OCI-LY1 (cell line): ENCODE results near the gene ASGR2.

ENCODE experiments used
- H2AFZ ChIP-seq: fragments of 200-600 bp; sonication (generic), shearing (Covaris generic); 2 replicates; pipeline ENCODE4 v1.6.0; 2014; ENCODE audit warnings: antibody characterized with exemption, mild to moderate bottlenecking, low read length
- H3F3A ChIP-seq: fragments of 200-600 bp; sonication (generic), shearing (Covaris generic); 2 replicates; pipeline ENCODE4 v1.6.0; 2014; ENCODE audit warnings: mild to moderate bottlenecking, antibody characterized with exemption, low read length, moderate library complexity; ENCODE audit not compliant: insufficient read depth
- H3K27ac ChIP-seq: fragments of 200-600 bp; sonication (generic); 2 replicates; pipeline ENCODE4 v1.5.1; 2014; ENCODE audit warnings: low read length, mixed run types, mild to moderate bottlenecking, low read depth; ENCODE audit not compliant: poor library complexity, severe bottlenecking
- H3K27me3 ChIP-seq: fragments of 200-600 bp; sonication (generic); 2 replicates; pipeline ENCODE4 v1.6.0; 2014; ENCODE audit warnings: antibody characterized with exemption, mild to moderate bottlenecking, low read length, moderate library complexity; ENCODE audit not compliant: insufficient read depth
- H3K36me3 ChIP-seq: fragments of 200-600 bp; sonication (generic); 2 replicates; pipeline ENCODE4 v1.6.1; 2014; ENCODE audit warnings: mild to moderate bottlenecking, antibody characterized with exemption, low read length, moderate library complexity, mixed read lengths; ENCODE audit not compliant: insufficient read depth
- H3K4me1 ChIP-seq: fragments of 200-600 bp; sonication (generic); 2 replicates; pipeline ENCODE4 v1.5.1; 2014; ENCODE audit warnings: mild to moderate bottlenecking, low read length, moderate library complexity; ENCODE audit not compliant: insufficient read depth, severe bottlenecking
- H3K4me2 ChIP-seq: fragments of 200-600 bp; sonication (generic), shearing (Covaris generic); 2 replicates; pipeline ENCODE4 v1.6.1; 2014; ENCODE audit warnings: low read length
- H3K4me3 ChIP-seq: fragments of 200-600 bp; sonication (generic); 2 replicates; pipeline ENCODE4 v1.5.1; 2014; ENCODE audit warnings: low read length, low read depth, mild to moderate bottlenecking, mixed read lengths; ENCODE audit not compliant: poor library complexity, severe bottlenecking
- H3K79me2 ChIP-seq: fragments of 200-600 bp; shearing (Covaris generic); 2 replicates; pipeline ENCODE4 v1.6.1; 2016; ENCODE audit warnings: mixed run types, low read length, mixed read lengths; ENCODE audit not compliant: insufficient read depth
- H3K9ac ChIP-seq: fragments of 200-600 bp; sonication (generic), shearing (Covaris generic); 2 replicates; pipeline ENCODE4 v1.6.1; 2014; ENCODE audit warnings: mild to moderate bottlenecking, low read length, mixed read lengths
- H3K9me2 ChIP-seq: fragments of 200-600 bp; sonication (generic), shearing (Covaris generic); 2 replicates; pipeline ENCODE4 v1.6.1; 2014; ENCODE audit warnings: low read depth, mild to moderate bottlenecking, low read length, mixed read lengths
- H3K9me3 ChIP-seq: fragments of 200-600 bp; shearing (Covaris generic); 2 replicates; pipeline ENCODE4 v1.6.1; 2014; ENCODE audit warnings: low read length, mixed read lengths
- H4K20me1 ChIP-seq: fragments of 200-600 bp; sonication (generic), shearing (Covaris generic); 2 replicates; pipeline ENCODE4 v1.6.0; 2016; ENCODE audit warnings: mild to moderate bottlenecking, low read length; ENCODE audit not compliant: insufficient read depth
- CTCF ChIP-seq: fragments of 200-600 bp; sonication (generic), shearing (Covaris generic); IDR thresholded peaks from 2 replicates; pipeline ENCODE4 v1.5.1; 2017; ENCODE audit warnings: mild to moderate bottlenecking, antibody characterized with exemption, low read length, moderate library complexity, mixed read lengths
- EZH2 ChIP-seq: fragments of 200-600 bp; sonication (generic), shearing (Covaris generic); IDR thresholded peaks from 2 replicates; pipeline ENCODE4 v1.8.0; 2017; ENCODE audit warnings: borderline replicate concordance, mixed run types, mild to moderate bottlenecking, antibody characterized with exemption, low read length, moderate library complexity, mixed read lengths

ASGR2 gene

GRCh38 chr17:7141824-7142223 lies 27.2 kb upstream of the ASGR2 start:
- Histone ChIP-seq H4K20me1 (no peaks in the 10 kb centered on the region), H2AFZ (no peak overlapping the region), H3K4me1 (no peaks in the 10 kb centered on the region), H3K9me3 (no peaks in the 10 kb centered on the region), H3F3A (no peaks in the 10 kb centered on the region), H3K9ac (no peak overlapping the region), H3K27ac (no peak overlapping the region), H3K4me3 (no peak overlapping the region), H3K79me2 (no peaks in the 10 kb centered on the region), H3K4me2 (no peak overlapping the region), H3K9me2 (no peaks in the 10 kb centered on the region), H3K27me3 (peaks cover 10% of the 10 kb centered on the region), H3K36me3 (no peaks in the 10 kb centered on the region)
- TF ChIP-seq CTCF (no peak), EZH2 (no peak)

GRCh38 chr17:7139400-7139799 lies 24.8 kb upstream of the ASGR2 start:
- Histone ChIP-seq H3K9ac (no peak overlapping the region), H3K4me3 (no peak overlapping the region), H3F3A (no peaks in the 10 kb centered on the region), H3K36me3 (no peaks in the 10 kb centered on the region), H3K9me2 (no peaks in the 10 kb centered on the region), H3K27ac (no peak overlapping the region), H3K79me2 (no peaks in the 10 kb centered on the region), H3K4me2 (no peak overlapping the region), H3K9me3 (no peaks in the 10 kb centered on the region), H4K20me1 (no peaks in the 10 kb centered on the region), H2AFZ (no peak overlapping the region), H3K4me1 (no peaks in the 10 kb centered on the region), H3K27me3 (peaks cover 10% of the 10 kb centered on the region)
- no peak for TF ChIP-seq CTCF
- TF ChIP-seq EZH2 = no peak

- Histone ChIP-seq H4K20me1 (no peaks in the 10 kb centered on the region), H3K9me3 (no peaks in the 10 kb centered on the region), H3K9me2 (no peaks in the 10 kb centered on the region), H3K36me3 (no peaks in the 10 kb centered on the region), H3F3A (no peaks in the 10 kb centered on the region), H2AFZ (no peak overlapping the region), H3K9ac (no peak overlapping the region), H3K27me3 (peaks cover 11% of the 10 kb centered on the region), H3K27ac (no peak overlapping the region), H3K79me2 (no peaks in the 10 kb centered on the region), H3K4me1 (no peaks in the 10 kb centered on the region), H3K4me3 (no peak overlapping the region), H3K4me2 (no peak overlapping the region)
- TF ChIP-seq CTCF (no peak), EZH2 (no peak)
Measured at GRCh38 chr17:7138800-7139381, 24.3 kb upstream of the ASGR2 start.
